GM19023 (cell line): ENCODE measurements around the gene TOMM6.
"Not testable (repeated sequence)": the region's sequence is repeated elsewhere in the genome, so short reads cannot be mapped to it uniquely, and the experiment has no call there.

Source experiments
- ATAC-seq: cut with Tn5 transposase; IDR thresholded peaks from one replicate; pipeline ENCODE4 v1.9.1; 2021; ENCODE audit warnings: mild to moderate bottlenecking, moderate library complexity; ENCODE audit not compliant: unreplicated experiment

TOMM6 gene

DNA sequence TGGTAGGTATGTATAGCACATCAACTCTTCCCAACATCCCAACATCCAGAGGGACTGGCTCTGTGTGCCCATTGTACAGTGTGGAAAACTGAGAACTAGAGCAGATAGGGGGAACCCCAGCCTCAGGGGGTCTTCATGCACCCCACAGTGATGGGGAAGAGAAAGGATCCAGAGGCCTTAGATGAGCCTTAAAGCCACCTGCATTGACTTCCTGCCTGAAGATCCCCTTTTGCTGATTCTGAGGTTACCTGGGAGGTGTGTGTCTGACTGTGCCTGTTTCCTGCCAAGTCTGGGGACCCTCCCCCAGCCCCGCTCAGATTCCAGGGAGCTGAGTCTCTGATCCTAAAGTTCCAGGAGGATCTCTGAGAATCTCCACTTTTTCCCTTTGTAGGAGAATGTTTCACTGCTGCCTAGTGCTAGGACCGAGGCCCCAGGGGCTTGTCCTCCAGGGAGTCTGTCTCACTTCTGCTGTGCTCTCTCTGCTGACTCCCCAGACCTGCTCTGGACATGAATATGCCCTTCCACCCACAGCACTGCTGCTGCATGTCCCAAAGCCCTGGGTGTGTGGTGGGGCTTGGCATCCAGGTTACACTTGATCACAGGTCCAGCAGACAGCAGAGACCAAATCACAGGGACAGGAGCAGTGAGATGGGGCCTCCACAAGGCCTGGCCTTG is 27.5 kb upstream of the TOMM6 start:
- ATAC-seq, result no peak

GRCh38 chr6:41763470-41763869 is 24.0 kb upstream of the TOMM6 start:
- ATAC-seq, result no peak

DNA sequence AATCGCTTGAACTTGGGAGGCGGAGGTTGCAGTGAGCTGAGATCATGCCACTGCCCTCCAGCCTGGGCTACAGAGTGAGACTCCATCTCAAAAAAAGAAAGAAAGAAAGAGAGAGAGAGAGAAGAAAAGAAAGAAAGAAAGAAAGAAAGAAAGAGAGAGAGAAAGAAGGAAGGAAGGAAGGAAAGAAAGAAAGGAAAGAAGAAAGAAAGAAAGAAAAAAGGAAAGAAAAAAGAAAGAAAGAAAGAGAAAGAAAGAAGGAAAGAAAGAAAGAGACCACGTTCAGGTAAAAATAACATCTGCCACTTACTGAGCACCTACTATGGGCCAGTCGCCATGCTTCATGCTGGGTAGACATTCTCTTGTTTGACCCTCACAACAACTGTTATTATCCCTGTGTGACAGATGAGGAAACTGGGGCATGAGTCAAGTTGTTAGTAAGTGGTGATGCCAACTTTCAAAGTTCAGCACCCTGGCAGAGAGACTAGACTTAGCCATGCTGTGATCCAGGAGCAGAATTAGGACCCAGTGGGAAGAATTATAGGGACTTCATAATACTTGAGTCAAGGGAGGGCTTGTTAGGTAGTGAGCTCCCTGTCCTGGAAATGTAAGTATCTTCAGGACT is 21.3 kb upstream of the TOMM6 start:
- ATAC-seq, result not testable (repeated sequence)

DNA sequence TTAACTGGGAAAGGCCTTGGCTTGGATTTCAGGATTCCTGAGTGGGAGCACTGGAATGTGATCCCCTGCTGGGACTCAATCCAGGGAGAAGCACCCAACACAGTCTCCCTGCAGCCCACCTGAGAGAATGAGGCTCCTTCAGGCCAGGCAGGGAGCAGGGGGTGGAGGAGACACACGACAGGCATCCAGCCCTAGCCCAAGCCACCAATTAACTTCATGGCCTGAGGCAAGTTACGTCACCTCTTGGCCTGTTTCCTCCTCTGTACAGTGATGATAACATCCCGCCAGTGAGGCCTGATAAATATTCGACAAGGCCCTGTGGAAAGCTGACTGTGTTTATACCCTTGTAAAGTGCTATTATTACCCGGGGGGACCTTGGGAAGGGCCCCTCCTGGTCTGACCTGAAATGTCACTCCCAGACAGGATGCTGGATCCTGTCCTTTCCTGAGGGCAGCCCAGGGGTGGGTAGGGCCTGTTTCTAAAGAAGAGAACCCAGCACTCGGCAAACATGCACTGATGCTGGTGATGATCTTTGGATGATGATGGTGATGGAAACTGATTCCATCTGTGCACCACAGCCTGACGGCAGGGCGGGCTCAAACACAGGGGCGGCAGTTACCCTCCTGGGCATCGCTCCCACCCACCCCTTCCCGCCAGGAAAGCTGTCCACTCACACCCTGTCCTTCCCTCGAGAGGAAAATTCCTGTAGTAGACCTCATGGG is 20.2 kb upstream of the TOMM6 start:
- no peak for ATAC-seq

DNA sequence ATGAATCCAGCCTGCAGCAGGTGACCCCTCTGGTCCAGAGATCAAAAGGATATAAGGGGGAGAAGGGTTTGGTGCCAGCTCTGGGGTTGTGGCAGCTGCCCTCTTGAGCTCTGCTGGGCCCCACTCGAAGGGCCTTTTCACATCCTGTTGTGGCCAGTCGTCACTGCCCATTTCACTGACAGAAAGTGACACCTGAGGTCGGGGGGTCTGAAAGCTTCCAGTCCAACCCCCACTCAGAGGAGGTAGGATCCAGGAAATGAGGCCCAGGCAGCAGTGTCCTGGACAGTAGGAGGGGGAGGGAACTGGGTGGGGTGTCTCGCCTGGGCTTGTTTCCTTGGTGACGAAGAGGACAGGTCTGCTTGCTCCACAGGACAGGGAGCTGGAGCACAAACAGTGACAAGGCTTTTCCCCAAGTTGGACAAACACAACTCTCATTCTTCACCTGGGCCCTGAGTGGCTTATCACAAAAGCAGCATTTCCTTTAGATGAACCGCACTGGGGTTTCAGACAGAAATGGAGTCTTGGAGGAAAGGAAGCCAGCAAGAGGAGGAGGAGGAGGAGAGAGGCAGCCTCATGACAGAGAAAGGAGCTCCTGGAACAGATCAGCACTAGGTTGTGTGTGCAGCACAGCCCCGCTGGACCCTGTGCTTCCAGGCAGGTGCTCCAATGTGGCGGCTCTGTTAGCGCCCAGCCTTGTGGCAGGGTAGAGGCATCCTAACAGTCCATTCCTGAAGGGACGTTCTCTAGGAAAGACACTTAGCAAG is 18.8 kb upstream of the TOMM6 start:
- ATAC-seq, result no peak

DNA sequence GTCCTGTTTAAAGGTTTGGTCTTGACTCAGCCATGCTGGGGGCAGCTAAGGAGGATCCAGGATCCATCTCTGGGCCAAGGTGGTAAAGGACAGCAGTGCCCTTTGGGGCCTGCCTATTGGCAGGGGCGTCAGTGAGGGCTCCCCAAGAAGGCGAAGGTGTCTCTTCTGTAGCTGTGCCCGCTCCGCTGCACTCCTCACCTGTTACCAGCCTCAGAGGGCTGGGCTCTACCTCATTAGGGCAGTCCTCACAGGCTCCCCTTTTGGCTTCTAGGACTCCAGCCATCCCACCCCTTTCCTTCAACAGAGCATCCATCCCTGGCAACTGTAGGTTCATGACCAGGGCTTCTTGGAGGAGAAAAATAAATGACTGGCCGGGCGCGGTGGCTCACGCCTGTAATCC is 18.1 kb upstream of the TOMM6 start:
- no peak for ATAC-seq

GRCh38 chr6:41770381-41771057 is 17.0 kb upstream of the TOMM6 start:
- ATAC-seq, result no peak

DNA sequence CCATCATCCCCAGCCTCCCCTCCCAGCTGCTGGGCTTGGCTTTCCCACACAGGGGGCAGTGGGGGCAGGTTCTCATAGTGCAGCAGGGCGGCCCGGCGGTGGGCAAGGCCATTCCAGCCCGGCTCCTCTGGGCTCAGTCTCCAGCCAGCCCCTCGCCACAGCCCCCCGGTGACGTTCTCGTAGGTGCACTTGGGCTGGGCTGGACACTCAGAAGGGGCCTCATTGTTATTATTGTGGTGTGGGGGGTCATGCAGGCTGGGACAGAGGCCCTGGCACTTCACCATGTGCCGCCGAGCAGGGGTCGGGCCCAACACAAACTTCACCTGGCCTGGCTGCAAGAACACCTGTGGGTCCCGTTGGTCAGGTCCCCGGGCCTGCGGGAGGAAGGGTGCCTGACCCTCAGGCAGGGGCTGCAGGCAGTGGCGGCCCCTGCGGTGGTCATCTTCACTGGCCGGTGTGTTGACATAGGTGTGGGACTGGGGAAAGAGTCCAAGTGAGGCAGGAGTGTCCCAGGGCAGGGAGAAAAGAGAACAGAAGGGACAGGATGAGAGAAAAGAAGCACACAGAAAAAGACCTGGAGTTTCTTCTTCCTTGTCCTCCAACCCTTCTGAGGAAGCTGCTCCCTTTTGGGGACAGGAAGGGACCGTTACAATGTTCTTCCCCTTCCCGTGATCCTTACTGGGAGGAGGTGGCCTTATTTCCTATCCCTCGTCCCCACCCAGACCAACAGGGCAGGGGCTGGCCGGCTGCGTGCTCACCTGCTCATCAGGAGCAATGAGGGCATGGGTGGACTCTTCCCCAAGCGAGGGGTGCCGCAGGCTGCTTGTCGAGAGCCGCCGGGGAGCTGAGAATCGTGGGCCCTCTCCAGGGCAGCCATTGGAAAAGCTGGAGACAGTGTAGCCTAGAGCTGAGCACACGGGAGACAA is 16.2 kb upstream of the TOMM6 start:
- no peak for ATAC-seq

DNA sequence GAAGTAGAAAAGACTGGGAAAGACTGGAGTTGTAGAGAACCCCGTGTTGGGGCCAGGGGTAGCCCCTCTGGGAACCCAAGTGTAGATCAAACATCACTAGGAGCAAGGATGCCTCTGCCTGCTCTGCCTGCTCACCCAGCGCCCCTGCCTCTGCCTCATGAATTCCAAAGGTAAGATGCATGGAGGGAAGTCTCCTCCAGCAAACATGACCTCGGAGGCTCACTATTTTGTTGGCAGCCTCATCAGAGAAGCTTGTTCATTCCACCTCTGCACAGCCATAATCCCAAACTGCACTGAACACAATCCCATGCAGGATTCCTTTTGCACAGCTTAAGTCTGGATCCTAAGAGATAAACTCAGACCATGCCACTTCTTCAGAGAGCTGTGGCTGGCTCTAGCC is 12.7 kb upstream of the TOMM6 start:
- ATAC-seq, result no peak

DNA sequence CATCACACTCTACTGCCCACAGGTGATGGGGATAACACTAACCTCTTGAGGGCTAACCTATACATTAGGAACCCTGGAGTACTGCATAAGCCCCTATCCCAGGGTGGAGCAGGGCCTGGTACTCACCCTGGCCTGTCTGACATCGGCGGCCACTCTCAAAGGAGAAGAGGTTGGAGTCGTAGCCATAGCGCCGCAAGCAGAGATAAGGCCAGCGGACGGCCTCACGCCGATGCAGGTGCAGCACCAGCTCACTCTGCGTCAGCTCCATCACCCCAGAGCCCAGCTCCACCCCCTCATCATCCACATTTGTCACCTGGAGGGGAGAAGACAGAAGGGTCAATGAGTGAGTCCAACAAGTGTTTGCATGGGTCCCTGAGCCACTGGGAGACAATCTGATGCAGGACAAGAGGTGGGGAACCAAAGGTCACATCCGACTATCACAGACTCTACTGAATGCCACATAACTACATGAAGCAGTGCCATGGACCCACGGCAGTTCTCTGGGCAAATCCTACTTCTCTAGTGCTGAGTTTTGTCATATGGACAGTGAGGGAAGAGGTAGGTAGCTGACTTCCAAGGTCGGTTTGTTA is 12.1 kb upstream of the TOMM6 start:
- no peak for ATAC-seq

DNA sequence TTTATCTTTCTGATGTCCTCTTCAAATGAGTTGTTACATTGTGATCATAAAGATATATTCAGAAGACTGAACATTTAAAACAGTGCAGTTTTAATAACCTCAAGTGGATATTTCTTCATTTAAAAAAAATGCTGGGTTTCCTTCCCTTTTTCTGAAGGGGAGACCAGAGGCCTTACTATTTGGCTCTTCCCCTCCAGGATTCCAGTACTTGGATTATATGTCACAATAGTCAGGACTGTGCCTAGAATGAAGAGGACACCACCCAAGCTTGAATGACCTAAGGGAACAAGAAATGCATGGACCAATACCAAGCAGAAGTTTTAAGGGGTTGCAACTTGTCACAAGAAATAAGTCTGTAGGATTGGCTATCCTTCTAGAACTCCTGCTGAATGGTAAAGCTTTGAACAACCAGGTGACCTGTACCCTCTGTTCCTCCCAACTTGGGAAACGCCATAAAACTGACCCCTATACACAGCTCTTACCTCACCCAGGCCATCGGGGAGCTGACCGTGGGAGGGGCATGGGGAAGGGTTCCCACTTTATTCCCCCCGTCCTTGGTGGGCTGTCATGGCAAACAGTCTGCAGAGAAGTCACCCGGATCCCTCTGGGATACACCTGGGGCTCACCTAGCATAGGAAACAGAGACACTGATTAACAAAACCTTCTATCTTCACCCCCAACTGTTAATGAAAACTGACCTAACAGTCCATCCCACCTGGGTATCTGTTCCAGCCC is 9.8 kb upstream of the TOMM6 start:
- ATAC-seq, result no peak

GRCh38 chr6:41778895-41779294 is 8.6 kb upstream of the TOMM6 start:
- ATAC-seq, result no peak

- peak; percentile 4 for ATAC-seq
Measured at GRCh38 chr6:41779336-41779735, 8.2 kb upstream of the TOMM6 start.

DNA sequence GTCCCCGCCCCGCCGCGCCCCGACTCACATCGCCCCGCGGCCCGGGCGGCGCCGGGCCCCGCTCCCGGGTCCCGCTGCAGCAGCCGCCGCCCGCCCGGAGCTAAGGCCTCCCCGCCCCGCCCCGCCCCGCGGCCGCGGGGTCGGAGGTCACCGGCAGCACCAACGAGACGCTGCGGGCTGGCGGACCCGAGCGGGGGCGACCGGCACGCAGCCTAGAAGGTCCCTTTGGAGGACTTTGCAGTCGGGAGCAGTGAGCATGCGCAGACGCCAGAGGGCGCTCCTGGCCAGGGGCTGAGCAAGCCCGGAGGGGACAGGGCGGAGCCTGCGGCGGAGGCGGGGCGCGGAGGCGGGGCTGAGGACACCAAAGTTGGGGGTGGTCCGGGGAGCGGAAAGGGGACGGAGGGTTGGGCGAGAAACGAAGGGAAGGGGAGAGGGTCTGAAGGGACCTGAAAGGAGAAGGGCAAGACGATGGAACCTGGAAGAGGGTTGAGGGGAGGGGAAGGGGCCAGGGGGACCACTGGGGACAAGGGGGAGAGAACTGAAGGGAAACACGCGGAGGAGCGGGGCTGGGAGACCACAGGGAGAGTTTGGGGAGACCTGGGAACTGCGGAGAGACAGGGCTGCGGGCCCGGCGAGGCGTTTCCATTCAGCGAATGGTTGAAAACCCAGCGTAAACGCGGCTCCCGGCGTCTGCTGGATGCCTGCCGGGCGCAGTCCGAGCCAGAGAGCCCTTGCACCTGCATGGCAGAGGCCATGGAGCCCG is 7.5 kb upstream of the TOMM6 start, which contains the start of gene FRS3:
FRS3 (minus strand) TSS at position 113 of the 763 bp plus-strand sequence. CDS start 2,913 bp downstream, outside the sequence.
- ATAC-seq, result peak; percentile 97

DNA sequence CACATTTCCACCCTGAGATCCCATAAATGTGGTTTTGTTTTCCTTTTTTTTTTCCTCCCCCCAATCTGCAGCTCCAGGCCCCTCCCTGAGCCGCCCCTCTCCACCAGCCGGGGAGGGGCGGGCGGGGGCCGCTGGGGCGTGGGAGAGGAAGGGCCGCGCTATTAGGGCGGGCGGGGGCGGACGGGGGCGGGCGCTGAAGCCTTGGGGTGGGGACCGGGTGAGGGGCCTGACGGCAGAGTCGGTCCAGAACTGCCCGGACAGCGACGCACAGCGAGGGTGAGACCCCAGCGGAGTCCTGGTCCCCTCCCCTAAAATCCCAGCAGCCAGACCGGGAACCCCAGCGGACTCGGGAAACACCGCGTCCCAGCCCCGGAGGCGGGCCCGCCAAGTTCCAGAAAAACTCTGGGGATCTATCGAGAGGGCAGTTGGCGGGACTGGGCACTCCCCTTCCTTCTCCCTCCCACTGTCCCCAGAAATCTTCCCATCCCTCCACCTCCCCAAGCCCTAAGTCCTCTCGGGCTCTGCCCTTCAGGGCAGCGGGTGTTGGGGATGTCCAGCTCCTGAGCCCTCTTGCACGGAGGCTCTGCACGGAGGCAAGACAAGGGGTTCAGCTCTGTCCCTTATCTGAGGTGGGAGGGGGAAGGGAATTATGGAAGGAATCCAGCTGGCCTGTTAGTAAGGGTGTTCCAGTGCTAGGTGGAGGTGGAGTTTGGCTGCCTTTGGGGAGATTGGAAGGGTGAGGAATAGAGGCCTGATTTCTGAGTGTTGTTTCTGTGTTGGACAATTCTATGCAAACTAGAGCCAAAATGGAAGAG is 6.7 kb upstream of the TOMM6 start, which contains the start of gene PRICKLE4:
PRICKLE4 (plus strand) TSS at position 232 of the 815 bp plus-strand sequence. CDS start 2,692 bp downstream, outside the sequence.
- no peak for ATAC-seq

DNA sequence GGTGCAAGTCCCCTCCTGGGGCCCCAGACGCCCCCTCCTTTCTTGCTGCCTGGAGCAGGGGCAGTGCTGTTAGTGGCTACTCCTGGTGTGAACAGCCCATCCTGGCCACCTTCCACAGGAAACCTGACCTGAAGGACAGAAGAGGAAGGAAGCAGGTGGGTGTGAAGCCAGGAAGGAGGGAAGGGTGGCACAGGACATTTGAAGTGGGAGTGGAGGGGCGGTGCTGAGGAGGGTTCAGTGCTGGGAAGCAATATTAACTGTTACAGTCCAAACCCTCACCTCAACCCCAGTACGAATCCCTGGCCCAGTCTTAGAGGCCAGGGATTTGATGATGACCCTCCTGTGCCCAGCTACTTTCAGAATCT is 6.1 kb upstream of the TOMM6 start:
- ATAC-seq, result no peak
